Testis (tissue), 3 donors: ENCODE data around the gene PAX1. TPM values are rescaled to one million over a fixed set of nuclear protein-coding genes. Genes with fewer than 3 reads are reported as not detected.

ENCODE experiments used
- DNase-seq: peaks from one replicate; pipeline ENCODE4 v3.0.0-alpha.2; 2019
- H3K27ac ChIP-seq, 2 donors: fragments of 200-600 bp; sonication (generic); one replicate each; pipeline ENCODE4 v1.5.1; 2019
- H3K27me3 ChIP-seq: fragments of 200-600 bp; sonication (generic); one replicate; pipeline ENCODE4 v1.5.1; 2019
- H3K36me3 ChIP-seq: fragments of 200-600 bp; sonication (generic); one replicate; pipeline ENCODE4 v1.5.1; 2017; ENCODE audit warnings: low read depth; ENCODE audit errors: missing control alignments
- H3K4me1 ChIP-seq: fragments of 200-600 bp; sonication (generic); one replicate; pipeline ENCODE4 v1.5.1; 2019
- H3K4me3 ChIP-seq, 2 donors: fragments of 200-600 bp; sonication (generic); one replicate each; pipeline ENCODE4 v1.5.1; 2017 to 2019
- H3K9me3 ChIP-seq: fragments of 200-600 bp; sonication (generic); one replicate; pipeline ENCODE4 v1.5.1; 2017
- CTCF ChIP-seq, 3 experiments: fragments of 450-650 bp in 2 of 3; fragments of 200-600 bp in 1 of 3; sonication (generic) in 1 of 3; IDR thresholded peaks; one replicate each; pipeline ENCODE4 v1.5.1; 2016 to 2019; ENCODE audit warnings: antibody characterized with exemption in 3 of 3, mild to moderate bottlenecking in 2 of 3, moderate library complexity in 1 of 3
- POLR2A ChIP-seq: fragments of 450-650 bp; IDR thresholded peaks from one replicate; pipeline ENCODE4 v1.6.1; 2017; ENCODE audit warnings: antibody characterized with exemption, mild to moderate bottlenecking, moderate library complexity
- WGBS, 2 donors: methylation state at CpG; one replicate each; pipeline ENCODE4 v1.1.5; 2018; 5-methylcytosine and 5-hydroxymethylcytosine counted together
- intact Hi-C: fragments of 100-400 bp; cut with DNase I; formaldehyde crosslinking; loops from one replicate; pipeline ENCODE4 v1.15.1; 2023; ENCODE audit warnings: low total_unique reads
- polyA plus RNA-seq: library from polyadenylated mRNA; stranded (reverse); fragments of 350-450 nt; fragmentation: Illumina TruSeq; extraction: RNeasy Lipid Tissue Mini Kit (QIAGEN cat#74804); gene quantifications from one replicate; pipeline ENCODE4 v1.2.3, GENCODE V29; 2014; ENCODE audit warnings: low read depth, low replicate concordance; ENCODE audit not compliant: insufficient read depth
- total RNA-seq, 2 donors: library from RNA; depleted of rRNA; stranded (reverse); fragments of >200 nt; gene quantifications; one replicate each; pipeline ENCODE4 v1.2.3, GENCODE V29; 2016

PAX1 gene
- total and polyA plus RNA-seq, 3 donors from 2014 or later, result 0.07 TPM; not detected in 2

DNA sequence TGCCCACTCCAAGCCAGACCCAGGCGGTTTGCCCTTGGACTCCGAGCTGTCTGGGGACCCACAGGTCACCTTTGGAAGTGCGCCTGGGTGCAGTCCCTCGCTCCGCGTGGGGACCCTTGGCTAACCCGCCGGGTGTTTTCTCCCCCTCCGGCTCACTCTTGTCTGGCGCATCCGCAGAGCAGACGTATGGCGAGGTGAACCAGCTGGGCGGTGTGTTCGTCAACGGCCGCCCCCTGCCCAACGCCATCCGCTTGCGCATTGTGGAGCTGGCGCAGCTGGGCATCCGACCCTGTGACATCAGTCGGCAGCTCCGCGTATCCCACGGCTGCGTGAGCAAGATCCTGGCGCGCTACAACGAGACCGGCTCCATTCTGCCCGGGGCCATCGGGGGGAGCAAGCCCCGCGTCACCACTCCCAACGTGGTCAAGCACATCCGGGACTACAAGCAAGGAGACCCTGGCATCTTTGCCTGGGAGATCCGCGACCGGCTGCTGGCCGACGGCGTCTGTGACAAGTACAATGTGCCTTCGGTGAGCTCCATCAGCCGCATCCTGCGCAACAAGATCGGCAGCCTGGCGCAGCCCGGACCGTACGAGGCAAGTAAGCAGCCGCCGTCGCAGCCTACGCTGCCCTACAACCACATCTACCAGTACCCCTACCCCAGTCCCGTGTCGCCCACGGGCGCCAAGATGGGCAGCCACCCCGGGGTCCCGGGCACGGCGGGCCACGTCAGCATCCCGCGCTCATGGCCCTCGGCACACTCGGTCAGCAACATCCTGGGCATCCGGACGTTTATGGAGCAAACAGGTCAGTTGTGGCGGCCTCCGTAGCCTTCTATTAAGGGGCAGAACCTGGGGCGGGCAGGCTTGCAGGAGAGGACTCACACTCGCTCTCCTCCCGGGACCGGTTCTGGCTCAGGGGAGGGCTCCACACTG lies 1.1 kb downstream of the PAX1 start:
- DNase-seq, result no peak
- peaks cover 6% of the 10 kb centered on the region for H3K4me1 ChIP-seq
- no peak overlapping the region for H3K27ac ChIP-seq
- no peak overlapping the region for H3K4me3 ChIP-seq
- intact Hi-C loops, result no loop called here
- TF ChIP-seq POLR2A (no peak), CTCF (IDR thresholded peaks at IDR 0.05) (no peak)
- no peaks in the 10 kb centered on the region for H3K27me3 ChIP-seq
- H3K36me3 ChIP-seq, result no peaks in the 10 kb centered on the region
- WGBS, 2 donors, result 1 to 2% methylated on average over 45 to 75 of the region's 76 CpGs
- no peaks in the 10 kb centered on the region for H3K9me3 ChIP-seq

DNA sequence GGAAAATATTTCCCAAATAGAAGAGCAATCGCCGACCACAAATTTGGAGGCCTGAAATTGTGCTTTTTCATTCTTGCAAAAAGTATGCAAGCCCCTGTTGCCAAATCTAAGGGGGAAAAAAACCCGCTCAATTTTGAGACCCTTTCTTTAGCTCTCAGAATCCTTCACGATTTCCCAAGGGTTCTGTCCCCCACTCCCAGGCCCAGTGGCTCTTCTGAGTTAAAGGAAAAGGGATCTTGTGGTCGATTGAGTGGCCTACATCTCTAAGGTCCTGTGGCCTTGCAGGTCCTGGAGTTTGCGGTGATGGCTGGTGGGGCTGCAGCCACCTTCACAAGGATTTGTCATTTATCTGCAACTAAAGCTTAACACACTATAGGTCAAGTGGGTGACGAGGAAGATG lies 1.8 kb downstream of the PAX1 start:
- Histone ChIP-seq H3K4me3 (no peak overlapping the region), H3K9me3 (no peaks in the 10 kb centered on the region), H3K36me3 (no peaks in the 10 kb centered on the region), H3K27ac (no peak overlapping the region), H3K27me3 (no peaks in the 10 kb centered on the region), H3K4me1 (peaks cover 6% of the 10 kb centered on the region)
- intact Hi-C loops, result no loop called here
- TF ChIP-seq POLR2A (no peak), CTCF (IDR thresholded peaks at IDR 0.05) (no peak)
- no peak for DNase-seq
- WGBS, 2 donors, result 8 to 10% methylated on average over 7 of the region's 7 CpGs

- DNase-seq, result no peak
- H3K27me3 ChIP-seq, result no peaks in the 10 kb centered on the region
- TF ChIP-seq CTCF (IDR thresholded peaks at IDR 0.05) (no peak), POLR2A (no peak)
Observed at GRCh38 chr20:21707999-21708737, 2.7 kb downstream of the PAX1 start.

DNA sequence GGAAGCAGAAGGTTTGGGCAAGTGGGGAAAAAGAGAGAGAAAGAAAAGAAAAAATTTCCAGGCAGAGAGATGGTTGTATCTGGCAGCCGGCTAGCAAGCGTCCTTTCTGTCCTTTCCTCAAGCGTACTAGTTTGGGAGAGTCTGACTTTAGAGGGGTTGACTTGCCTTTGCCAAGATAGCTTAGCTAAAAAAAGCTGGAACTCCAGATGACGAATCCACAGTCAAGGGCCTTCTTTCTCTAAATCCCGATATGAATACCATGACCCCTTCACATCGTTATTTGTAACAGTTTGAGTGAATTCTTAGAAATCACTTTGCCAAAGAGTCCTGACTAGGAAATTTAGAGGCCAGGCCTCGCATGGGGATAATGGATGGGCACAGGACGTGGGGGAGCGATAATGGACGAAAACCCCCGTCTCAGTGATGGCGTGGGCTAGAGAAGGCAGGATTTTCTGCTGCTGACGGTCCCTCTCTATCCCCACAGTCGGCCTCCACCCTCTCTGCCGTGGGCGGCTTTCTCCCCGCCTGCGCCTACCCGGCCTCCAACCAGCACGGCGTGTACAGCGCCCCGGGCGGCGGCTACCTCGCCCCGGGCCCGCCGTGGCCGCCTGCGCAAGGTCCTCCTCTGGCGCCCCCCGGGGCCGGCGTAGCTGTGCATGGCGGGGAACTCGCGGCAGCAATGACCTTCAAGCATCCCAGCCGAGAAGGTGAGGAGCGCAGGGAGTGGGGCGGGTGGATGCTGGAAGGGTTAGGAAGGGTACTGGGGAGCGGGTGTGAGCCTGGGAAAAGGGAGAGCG lies 3.5 kb downstream of the PAX1 start:
- H3K4me3 ChIP-seq, result no peak overlapping the region
- H3K27ac ChIP-seq, result no peak overlapping the region
- intact Hi-C loops, result no loop called here
- no peaks in the 10 kb centered on the region for H3K36me3 ChIP-seq
- no peaks in the 10 kb centered on the region for H3K27me3 ChIP-seq
- no peaks in the 10 kb centered on the region for H3K4me1 ChIP-seq
- no peaks in the 10 kb centered on the region for H3K9me3 ChIP-seq
- TF ChIP-seq POLR2A, result no peak
- no peak for TF ChIP-seq CTCF (IDR thresholded peaks at IDR 0.05)
- no peak for DNase-seq
- 1 to 2% methylated on average over 23 to 43 of the region's 43 CpGs for WGBS, 2 donors

More at GRCh38 chr20:21707999-21708737, 2.7 kb downstream of the PAX1 start:
- no peak overlapping the region for H3K27ac ChIP-seq
- 6 to 10% methylated on average over 15 to 32 of the region's 33 CpGs for WGBS, 2 donors
- no peak overlapping the region for H3K4me3 ChIP-seq
- peaks cover 2% of the 10 kb centered on the region for H3K4me1 ChIP-seq
- no peaks in the 10 kb centered on the region for H3K9me3 ChIP-seq
- intact Hi-C loops, result no loop called here
- H3K36me3 ChIP-seq, result no peaks in the 10 kb centered on the region
